Adrenal gland (tissue), 12 donors: ENCODE data around the gene ACSF3. TPM values are rescaled to one million over a fixed set of nuclear protein-coding genes. Genes with fewer than 3 reads are reported as not detected.

Experiments
- DNase-seq, 7 donors: peaks; one replicate each; pipeline ENCODE4 v3.0.0-alpha.2; 2019 to 2020
- H3K27ac ChIP-seq, 5 donors: fragments of 200-600 bp; sonication (generic) in 4 of 5; 1 replicate in 3 of 5; 2 replicates in 2 of 5; pipeline versions ENCODE4 v1.5.1 to v1.8.0; 2016 to 2020; ENCODE audit warnings: mild to moderate bottlenecking in 1 of 5
- H3K27me3 ChIP-seq: fragments of 200-600 bp; 2 replicates; pipeline ENCODE4 v1.8.0; 2021
- H3K36me3 ChIP-seq, 2 donors: fragments of 200-600 bp; replicated peaks in 1 of 2; 1 replicate in 1 of 2; 2 replicates in 1 of 2; pipeline versions ENCODE4 v1.5.1 to v1.8.0; 2018 to 2022
- H3K4me1 ChIP-seq, 2 donors: fragments of 200-600 bp; replicated peaks in 1 of 2; 1 replicate in 1 of 2; 2 replicates in 1 of 2; pipeline versions ENCODE4 v1.5.1 to v1.8.0; 2018 to 2021
- H3K4me3 ChIP-seq, 4 donors: fragments of 200-600 bp; sonication (generic) in 3 of 4; one replicate each; pipeline ENCODE4 v1.5.1; 2016 to 2018
- H3K9me3 ChIP-seq, 3 donors: fragments of 200-600 bp; sonication (generic) in 1 of 3; replicated peaks in 1 of 3; 1 replicate in 2 of 3; 2 replicates in 1 of 3; pipeline versions ENCODE4 v1.5.1 to v1.8.0; 2016 to 2021
- CTCF ChIP-seq, 6 experiments: fragments of 450-650 bp in 4 of 6; fragments of 200-600 bp in 2 of 6; sonication (generic) in 1 of 6; IDR thresholded peaks; 1 replicate in 5 of 6; 2 replicates in 1 of 6; pipeline versions ENCODE4 v1.5.1 to v1.8.0; 2016 to 2021; ENCODE audit warnings: antibody characterized with exemption in 6 of 6, mild to moderate bottlenecking in 2 of 6, moderate library complexity in 1 of 6
- POLR2A ChIP-seq, 2 donors: fragments of 450-650 bp; IDR thresholded peaks; one replicate each; pipeline ENCODE4 v1.6.1; 2017; ENCODE audit warnings: antibody characterized with exemption in 2 of 2, mild to moderate bottlenecking in 2 of 2, moderate library complexity in 1 of 2
- WGBS, 4 donors: extraction: QIAGEN DNeasy Blood & Tissue Kit in 2 of 4; methylation state at CpG; one replicate each; pipeline versions ENCODE4 v1.1.5 to v1.1.7; 2013 to 2017; 5-methylcytosine and 5-hydroxymethylcytosine counted together
- intact Hi-C, 2 donors: fragments of 100-400 bp; cut with DNase I; formaldehyde crosslinking; loops; one replicate each; pipeline versions ENCODE4 v1.14.1 to v1.15.0; 2022 to 2023
- polyA plus RNA-seq, 3 donors: library from polyadenylated mRNA; stranded (reverse); fragments of 200-250 nt in 2 of 3; fragments of 350-450 nt in 1 of 3; fragmentation: Illumina TruSeq in 1 of 3; extraction: RNeasy Lipid Tissue Mini Kit (QIAGEN cat#74804) in 1 of 3; gene quantifications; one replicate each; pipeline ENCODE4 v1.2.3, GENCODE V29; 2013 to 2014
- total RNA-seq, 9 donors: library from RNA; depleted of rRNA in 4 of 9; stranded (reverse); fragments of >200 nt in 4 of 9; fragments of 120-200 nt in 1 of 9; fragmentation: NEBNext Ultra II Directional in 1 of 9; extraction: Animal tissue kit (Norgen Biotek cat#: 25700) in 1 of 9; gene quantifications; one replicate each; pipeline versions ENCODE4 v1.1.0 to v1.2.4, GENCODE V29; 2013 to 2023
- donor health status: healthy with polysubstance abuse.
- donor health status: Bipolar disorder and iron deficiency.
- donor health status: DM: yes; HTN: yes; CAD: no.
- donor health status: DM: no; HTN: no; CAD: no.
- donor health status: DM: no; HTN: no; CAD: no.
- donor health status: DM: yes; HTN: yes; CAD: no.

The ACSF3 gene
- total and polyA plus RNA-seq, 12 donors, result 32.4 to 90.3 (median 57.0) TPM

GRCh38 chr16:89055894-89056555 lies 37.6 kb upstream of the ACSF3 start:
- H3K27ac ChIP-seq, result no peak overlapping the region
- H3K4me3 ChIP-seq, result no peak overlapping the region
- WGBS, 4 donors, result 76 to 88% (median 82%) methylated on average over 12 to 25 of the region's 25 CpGs
- TF ChIP-seq POLR2A (IDR thresholded peaks at IDR 0.05), result no peak
- intact Hi-C loops, result no loop called here
- H3K9me3 ChIP-seq, result no peaks in the 10 kb centered on the region
- no peaks in the 10 kb centered on the region for H3K4me1 ChIP-seq
- no peak for DNase-seq
- H3K27me3 ChIP-seq, result peaks cover 13% of the 10 kb centered on the region
- no peaks in the 10 kb centered on the region for H3K36me3 ChIP-seq

- intact Hi-C loops, result no loop called here
- Histone ChIP-seq H3K4me1 (no peaks in the 10 kb centered on the region), H3K27ac (no peak overlapping the region), H3K9me3 (no peaks in the 10 kb centered on the region), H3K36me3 (no peaks in the 10 kb centered on the region), H3K4me3 (no peak overlapping the region), H3K27me3 (peaks cover 9% of the 10 kb centered on the region)
- WGBS, 4 donors, result 20 to 95% (median 82%) methylated on average over 1 to 11 of the region's 11 CpGs
- DNase-seq, result no peak
- TF ChIP-seq CTCF (IDR thresholded peaks at IDR 0.05) (no peak), POLR2A (IDR thresholded peaks at IDR 0.05) (no peak)
These were observed 37.1 kb upstream of the ACSF3 start for GRCh38 chr16:89056592-89056991.

GRCh38 chr16:89057738-89058137 lies 35.9 kb upstream of the ACSF3 start:
- WGBS, 4 donors, result 76 to 77% methylated on average over 9 of the region's 9 CpGs; no CpG with 5 or more reads in 2 of the 4 donors
- Histone ChIP-seq H3K36me3 (no peaks in the 10 kb centered on the region), H3K4me1 (no peaks in the 10 kb centered on the region), H3K27me3 (peaks cover 9% of the 10 kb centered on the region), H3K9me3 (no peaks in the 10 kb centered on the region), H3K27ac (no peak overlapping the region), H3K4me3 (no peak overlapping the region)
- intact Hi-C loops, result no loop called here
- DNase-seq, result no peak
- TF ChIP-seq CTCF (IDR thresholded peaks at IDR 0.05) (no peak), POLR2A (IDR thresholded peaks at IDR 0.05) (no peak)

GRCh38 chr16:89058812-89059211 lies 34.8 kb upstream of the ACSF3 start:
- Histone ChIP-seq H3K27me3 (peaks cover 9% of the 10 kb centered on the region), H3K36me3 (no peaks in the 10 kb centered on the region), H3K9me3 (no peaks in the 10 kb centered on the region), H3K27ac (no peak overlapping the region), H3K4me1 (no peaks in the 10 kb centered on the region), H3K4me3 (no peak overlapping the region)
- intact Hi-C loops, result no loop called here
- WGBS, 4 donors, result 92 to 94% (median 93%) methylated on average over 6 to 9 of the region's 9 CpGs
- DNase-seq, result no peak
- TF ChIP-seq CTCF (IDR thresholded peaks at IDR 0.05) (no peak), POLR2A (IDR thresholded peaks at IDR 0.05) (no peak)

GRCh38 chr16:89060207-89060794 lies 33.4 kb upstream of the ACSF3 start:
- peaks cover 9% of the 10 kb centered on the region for H3K27me3 ChIP-seq
- H3K36me3 ChIP-seq, result no peaks in the 10 kb centered on the region
- TF ChIP-seq POLR2A (IDR thresholded peaks at IDR 0.05) (no peak), CTCF (IDR thresholded peaks at IDR 0.05) (no peak)
- no peak overlapping the region for H3K27ac ChIP-seq
- no peak overlapping the region for H3K4me3 ChIP-seq
- no peaks in the 10 kb centered on the region for H3K4me1 ChIP-seq
- 63 to 72% (median 68%) methylated on average over 12 of the region's 12 CpGs for WGBS, 4 donors
- no peaks in the 10 kb centered on the region for H3K9me3 ChIP-seq
- no peak for DNase-seq
- intact Hi-C loops, result no loop called here
